Dermis microvascular lymphatic vessel endothelial cell (primary cell): ENCODE results near the gene CALML5. TPM values are rescaled to one million over a fixed set of nuclear protein-coding genes. Genes with fewer than 3 reads are reported as not detected.

Experiments used
- DNase-seq, 2 donors: peaks; one replicate each; pipeline versions ENCODE4 v3.0.0 to v3.0.0-alpha.2; 2010; ENCODE audit warnings: low read depth in 2 of 2
- total RNA-seq: library from RNA; depleted of rRNA; stranded (reverse); fragments of >200 nt; gene quantifications from 2 replicates; pipeline ENCODE4 v1.2.1, GENCODE V29; 2014

Gene CALML5, protein sequence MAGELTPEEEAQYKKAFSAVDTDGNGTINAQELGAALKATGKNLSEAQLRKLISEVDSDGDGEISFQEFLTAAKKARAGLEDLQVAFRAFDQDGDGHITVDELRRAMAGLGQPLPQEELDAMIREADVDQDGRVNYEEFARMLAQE
- not detected in 2 replicates for total RNA-seq

- DNase-seq, result no peak
Observed at GRCh38 chr10:5499493-5500140, at the start of gene CALML5. Gene CALML5 (minus strand): TSS chr10:5499570. CDS start chr10:5499438, 132 bp downstream.

DNA sequence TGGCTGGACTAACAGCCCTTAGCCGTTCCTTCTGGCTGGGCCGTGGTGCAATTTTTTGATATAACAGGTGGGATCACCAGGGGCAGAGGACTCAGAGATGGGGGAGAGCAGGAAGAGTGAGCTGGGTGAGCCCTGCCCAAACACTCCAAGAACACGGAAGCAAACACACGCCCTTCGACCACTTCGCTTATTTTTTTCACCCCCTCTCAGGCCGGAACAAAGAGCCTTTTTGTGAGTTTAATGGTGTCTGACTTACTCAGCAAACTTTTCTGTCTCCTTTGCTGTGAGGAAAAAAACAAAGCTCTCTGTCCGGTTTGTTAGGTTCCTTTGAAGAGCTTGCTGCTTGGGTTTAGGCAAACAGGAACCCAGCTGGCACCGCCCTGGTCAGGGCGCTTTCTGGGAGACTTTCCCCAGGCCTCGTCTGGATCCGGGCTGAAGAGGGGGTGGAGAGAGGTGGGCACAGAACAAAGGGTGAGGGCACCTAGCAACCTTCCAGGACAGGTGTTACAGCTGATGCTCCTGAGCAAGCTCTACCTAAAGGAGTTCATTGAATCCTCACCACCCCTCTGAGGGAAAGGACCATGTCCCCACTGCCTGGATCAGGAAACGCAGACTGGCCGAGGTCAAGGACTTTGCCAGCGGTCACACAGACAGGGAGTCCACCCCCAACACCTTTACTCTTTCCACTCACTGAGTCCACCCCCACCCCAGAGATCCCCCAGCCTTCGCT is 48.7 kb upstream of the CALML5 start:
- no peak for DNase-seq

- no peak for DNase-seq
Observed at GRCh38 chr10:5547681-5547930, 48.2 kb upstream of the CALML5 start.

DNA sequence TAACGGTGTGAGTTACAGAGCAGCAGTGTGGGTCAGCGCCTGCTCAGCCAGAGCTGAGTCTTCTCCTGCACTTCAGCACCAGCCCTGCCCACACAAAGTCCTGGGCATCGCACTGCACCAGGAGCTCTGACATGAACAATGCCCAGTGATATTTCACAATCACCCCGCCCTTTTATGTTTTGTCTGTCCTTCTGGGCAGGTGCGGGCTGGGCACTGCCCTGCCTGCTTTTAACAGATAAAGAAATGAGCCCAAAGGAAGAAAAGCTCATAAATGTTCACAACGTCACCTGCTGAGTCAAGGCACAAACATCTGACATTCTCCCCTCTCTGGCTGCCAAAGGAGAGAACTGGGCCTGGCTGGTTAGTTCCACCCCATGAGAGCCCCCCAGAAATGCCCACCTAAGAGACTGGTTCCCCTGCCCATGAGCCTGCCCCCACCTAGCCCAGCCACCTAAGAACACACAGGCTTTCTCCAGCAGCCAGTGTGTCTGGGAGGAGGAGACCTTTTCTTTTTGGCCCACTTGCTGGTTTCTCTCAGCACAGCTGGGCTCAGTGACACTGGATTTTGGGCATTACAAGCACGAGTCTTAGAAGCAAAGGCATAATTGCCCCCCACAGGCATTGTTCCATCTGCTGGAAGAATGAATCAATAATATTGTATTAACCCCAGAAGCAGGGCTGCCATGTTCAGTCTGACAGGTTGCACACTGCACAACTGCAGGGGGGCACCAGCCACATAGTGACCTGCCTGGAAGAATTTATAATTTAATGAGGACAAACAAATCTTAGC is 47.7 kb upstream of the CALML5 start:
- peak in 1 of 2 donors; percentile 54 for DNase-seq

DNA sequence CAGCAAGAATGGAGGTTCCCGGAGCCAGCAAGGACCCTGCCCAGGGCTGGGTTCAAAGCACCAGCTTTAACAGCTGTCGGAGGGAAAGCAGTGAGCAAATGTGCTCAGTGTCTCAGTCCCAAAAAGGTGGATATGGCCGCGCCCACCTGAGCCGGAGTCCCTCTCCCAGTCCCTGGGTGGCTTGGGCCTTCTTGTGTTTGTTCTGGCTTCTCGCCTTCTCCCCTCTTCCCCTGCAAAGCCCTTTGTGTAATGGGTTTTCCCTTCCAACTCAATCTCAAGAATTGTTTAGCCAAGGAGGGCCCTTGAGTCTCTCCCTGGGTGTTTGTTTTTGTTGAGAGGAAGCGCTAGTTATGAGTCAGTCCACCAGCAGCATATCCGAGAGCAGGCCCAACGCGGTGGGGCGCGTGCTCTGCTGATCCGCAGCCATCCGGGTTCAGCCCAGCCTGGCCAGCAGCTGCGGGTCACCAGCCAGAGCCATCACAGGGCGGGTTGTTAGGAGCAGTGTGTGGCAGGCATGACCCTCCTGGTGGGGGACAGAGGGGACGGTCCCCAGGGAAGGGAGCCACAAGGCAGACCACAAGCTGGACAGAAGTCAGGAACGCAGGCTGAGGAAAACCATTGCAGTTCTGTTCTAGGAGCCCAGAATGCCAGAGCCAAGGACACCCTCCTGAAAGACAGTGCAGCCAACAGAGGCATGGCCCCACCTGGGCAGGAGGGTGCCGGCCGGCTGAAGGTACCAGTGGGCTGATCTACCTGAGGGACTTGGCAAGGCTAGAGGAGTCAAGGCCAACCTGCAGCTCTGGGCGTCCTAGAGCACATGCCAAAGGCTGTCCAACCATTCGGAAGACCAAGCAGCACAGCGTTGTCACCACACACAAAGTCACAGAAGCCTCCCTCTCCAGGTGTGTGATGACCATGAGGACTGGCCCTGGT is 46.7 kb upstream of the CALML5 start:
- peak; percentile 38 to 91 for DNase-seq

GRCh38 chr10:5545426-5545777 is 46.0 kb upstream of the CALML5 start:
- no peak for DNase-seq

- no peak for DNase-seq
Observed at GRCh38 chr10:5545011-5545410, 45.6 kb upstream of the CALML5 start.

DNA sequence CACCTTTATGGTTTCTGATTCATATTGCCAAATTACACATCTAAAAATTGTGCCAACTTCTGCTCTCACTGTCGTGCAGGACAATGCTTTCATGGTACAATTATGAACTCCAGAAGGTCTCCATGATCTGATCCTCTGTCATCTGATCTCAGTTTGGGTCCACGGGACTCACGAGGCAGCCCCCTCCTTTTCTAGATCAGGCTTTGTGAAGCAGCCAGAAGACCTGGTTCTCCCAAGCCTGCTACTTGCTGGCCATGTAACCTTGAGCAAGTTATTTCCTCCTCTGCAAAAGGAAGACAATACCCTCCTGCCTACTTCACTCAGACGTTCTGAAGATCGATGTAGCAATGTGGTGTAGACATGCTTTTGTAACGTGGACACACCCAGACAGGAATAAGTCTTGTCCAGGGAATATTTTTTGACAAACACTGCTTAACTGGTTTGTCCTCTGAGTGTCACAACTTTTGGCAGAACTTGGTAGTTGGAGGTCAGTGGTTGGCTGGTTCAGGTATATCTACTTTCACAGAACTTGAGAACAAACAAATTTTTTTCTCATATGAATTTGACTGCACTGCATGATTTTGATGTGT is 44.9 kb upstream of the CALML5 start:
- no peak for DNase-seq

DNA sequence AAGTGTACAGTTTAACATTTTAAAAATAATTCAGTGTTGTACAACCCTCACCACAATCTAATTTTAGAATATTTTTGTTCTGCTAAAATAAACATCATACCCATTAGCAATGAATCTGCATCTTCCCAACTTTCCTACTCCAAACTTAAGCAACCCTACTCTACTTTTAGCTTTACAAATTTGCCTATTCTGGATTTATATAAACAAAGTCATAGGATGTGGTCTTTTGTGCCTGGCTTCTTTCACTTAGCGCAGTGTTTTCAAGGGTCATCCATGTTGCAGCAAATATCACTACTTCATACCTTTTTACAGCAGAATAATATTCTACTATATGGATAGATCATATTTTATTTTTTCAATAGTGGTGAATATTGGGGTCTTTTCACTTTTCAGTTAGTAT is 44.3 kb upstream of the CALML5 start:
- no peak for DNase-seq

GRCh38 chr10:5542100-5542499 is 42.7 kb upstream of the CALML5 start:
- no peak for DNase-seq

GRCh38 chr10:5540891-5541290 is 41.5 kb upstream of the CALML5 start:
- no peak for DNase-seq

- DNase-seq, result no peak
Observed at GRCh38 chr10:5540080-5540479, 40.7 kb upstream of the CALML5 start.

GRCh38 chr10:5538892-5539651 is 39.7 kb upstream of the CALML5 start:
- DNase-seq, result no peak

DNA sequence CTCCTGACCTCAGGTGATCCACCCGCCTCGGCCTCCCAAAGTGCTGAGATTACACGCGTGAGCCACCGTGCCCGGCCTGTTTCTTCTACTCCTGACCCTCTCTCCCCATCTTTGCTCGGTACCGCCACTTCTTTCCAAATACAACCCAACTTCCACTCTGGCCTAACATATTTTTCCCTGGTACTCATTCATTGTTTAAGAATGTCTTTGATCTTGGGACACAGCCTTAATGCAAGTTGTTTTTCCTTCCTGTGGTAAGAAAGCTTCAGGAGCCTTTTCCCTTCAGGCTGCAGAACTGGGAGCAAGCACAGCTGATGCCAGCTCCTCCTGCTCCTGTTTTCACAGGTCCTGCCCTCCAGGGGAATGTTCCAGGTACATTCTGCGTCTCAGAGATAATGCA is 39.1 kb upstream of the CALML5 start:
- peak in 1 of 2 donors; percentile 27 for DNase-seq

DNA sequence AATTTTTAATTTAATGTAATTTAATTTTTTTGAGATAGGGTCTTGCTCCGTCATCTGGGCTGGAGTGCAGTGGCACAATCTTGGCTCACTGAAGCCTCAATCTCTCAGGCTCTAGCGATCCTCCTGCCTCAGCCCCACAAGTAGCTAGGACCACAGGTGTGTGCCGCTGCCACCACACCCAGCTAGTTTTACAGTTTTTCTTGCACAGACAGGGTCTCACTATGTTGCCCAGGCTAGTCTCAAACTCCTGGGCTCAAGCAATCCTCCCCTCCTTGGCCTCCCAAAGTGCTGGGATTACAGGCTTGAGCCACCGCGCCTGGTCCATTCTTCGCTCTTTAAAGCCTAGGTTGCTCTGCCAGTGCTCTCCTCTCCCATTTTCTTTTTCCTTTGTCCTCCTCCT is 38.3 kb upstream of the CALML5 start:
- DNase-seq, result no peak

GRCh38 chr10:5536486-5537081 is 37.2 kb upstream of the CALML5 start:
- no peak for DNase-seq

DNA sequence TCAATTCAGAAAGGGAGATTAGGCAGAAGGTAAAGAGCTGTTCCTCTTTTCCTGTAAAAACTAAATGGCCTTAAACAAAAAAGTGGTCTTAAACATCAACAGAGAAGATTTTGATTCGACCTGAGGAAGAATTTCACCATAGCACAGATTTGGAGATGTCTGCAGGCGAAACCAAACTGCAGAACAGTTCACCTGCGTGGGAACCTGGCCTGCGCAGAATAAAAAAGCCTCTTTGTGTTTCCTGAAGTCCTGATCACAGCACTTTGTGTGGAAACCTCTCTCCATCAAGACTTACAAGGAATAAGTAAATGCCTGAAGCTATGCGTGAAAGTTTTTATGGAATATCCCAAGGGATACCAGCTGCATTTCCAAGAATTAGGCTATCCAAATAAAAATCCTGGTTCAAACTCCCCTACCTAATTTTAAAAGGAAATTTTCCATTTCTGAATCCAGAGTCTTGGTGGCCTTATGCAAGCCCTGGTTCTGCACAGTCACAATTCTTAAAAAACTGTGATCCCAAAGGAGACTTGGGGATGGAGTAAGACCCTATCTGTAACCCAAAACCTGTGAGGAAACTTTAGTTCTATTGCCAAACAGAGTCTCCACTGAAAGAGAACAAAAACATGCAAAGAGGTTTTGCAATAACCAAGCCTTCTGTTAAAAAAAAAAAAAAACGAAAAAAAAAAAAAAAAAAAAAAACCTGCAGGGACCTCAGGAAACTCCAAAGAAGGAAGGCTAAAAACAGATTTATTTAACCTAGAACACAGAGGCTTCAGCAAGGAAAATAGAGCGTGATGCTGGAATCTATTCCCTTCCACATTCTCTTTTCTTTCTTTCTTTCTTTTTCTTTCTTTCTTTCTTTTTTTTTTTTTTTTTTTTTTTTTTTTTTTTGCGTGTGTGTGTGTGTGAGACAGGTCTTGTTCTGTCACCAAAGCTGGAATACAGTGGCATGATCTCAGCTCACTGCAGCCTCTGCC is 35.8 kb upstream of the CALML5 start:
- no peak for DNase-seq

DNA sequence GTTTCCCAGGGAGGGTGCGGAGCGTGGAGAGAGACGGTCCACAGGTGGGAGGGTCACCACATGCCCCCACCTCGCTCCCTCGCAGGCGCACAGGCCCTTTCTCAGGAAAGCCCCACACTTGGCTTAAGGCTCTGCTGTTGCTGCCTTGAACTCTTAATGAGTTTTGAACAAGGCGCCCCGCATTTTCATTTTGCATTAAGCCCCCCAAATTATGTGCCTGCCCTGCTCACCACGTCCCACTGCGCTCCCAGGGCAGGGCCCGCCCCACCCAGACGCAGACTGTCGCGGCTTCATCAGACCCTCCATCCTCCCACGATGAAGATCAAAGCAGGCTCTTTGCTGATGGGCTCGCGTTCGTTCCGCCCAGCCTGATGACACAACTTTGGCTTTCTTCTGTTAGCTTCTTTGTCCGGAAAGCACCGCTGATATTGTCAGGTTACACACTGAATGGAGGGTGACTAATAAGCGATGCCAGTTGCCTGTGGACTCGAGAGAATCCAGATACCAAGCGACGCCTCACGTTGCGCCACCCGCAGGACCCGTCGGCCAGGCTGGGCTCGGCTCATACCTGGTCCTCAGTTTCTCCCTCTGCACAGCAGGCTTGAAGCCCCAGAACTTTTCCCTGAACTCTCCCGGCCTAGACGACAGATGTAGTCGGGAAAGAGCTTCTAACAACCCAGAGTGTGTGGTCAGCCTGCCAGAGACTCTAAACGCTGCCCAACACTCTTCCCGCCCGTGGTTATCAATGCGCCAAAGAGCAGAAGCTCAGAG is 34.9 kb upstream of the CALML5 start:
- no peak for DNase-seq
